ENCODE results near the gene CA7. TPM values are rescaled to one million over a fixed set of nuclear protein-coding genes. Genes with fewer than 3 reads are reported as not detected.

Gene CA7
- total and polyA plus RNA-seq, 2 donors (not counting 3 experiments of a cell fraction or from before 2014, with no cell fraction given): not detected

DNA sequence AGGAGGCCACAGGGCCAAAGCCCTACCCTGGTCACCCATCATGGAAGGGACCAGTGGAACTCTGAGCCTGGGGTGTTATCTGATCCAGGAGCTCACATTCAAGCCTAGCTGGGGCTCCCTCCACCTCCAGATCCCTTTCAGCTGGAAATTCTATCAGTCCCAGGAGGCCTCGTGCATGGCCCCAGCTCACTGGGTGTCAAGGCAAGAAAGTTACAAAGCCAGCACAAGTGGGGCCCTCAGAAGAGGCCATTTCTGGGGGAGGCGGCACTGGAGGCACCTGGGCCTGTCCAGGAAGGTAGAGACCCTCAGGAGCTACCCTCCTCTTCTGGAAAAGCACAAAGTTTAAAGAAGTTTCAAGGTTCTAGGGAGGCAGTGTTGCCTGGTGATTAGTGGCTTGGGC, 4.8 kb downstream of the CA7 start:
- no TSS peak for BruUV-seq (replicated peaks)
- no peaks in the 10 kb centered on the region for H3K9me3 ChIP-seq (replicated peaks; ENCODE audit: control insufficient read depth, insufficient read depth, low read length)
- no peak for TF ChIP-seq JUN (IDR thresholded peaks at IDR 0.05; ENCODE audit: borderline replicate concordance, insufficient read depth, insufficient read length, low read depth)
- TF ChIP-seq, protein P1, sequence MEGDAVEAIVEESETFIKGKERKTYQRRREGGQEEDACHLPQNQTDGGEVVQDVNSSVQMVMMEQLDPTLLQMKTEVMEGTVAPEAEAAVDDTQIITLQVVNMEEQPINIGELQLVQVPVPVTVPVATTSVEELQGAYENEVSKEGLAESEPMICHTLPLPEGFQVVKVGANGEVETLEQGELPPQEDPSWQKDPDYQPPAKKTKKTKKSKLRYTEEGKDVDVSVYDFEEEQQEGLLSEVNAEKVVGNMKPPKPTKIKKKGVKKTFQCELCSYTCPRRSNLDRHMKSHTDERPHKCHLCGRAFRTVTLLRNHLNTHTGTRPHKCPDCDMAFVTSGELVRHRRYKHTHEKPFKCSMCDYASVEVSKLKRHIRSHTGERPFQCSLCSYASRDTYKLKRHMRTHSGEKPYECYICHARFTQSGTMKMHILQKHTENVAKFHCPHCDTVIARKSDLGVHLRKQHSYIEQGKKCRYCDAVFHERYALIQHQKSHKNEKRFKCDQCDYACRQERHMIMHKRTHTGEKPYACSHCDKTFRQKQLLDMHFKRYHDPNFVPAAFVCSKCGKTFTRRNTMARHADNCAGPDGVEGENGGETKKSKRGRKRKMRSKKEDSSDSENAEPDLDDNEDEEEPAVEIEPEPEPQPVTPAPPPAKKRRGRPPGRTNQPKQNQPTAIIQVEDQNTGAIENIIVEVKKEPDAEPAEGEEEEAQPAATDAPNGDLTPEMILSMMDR (IDR thresholded peaks at IDR 0.05; ENCODE audit: extremely low read depth in 1 of 2, insufficient read depth in 1 of 2, low read depth in 1 of 2, low read length in 2 of 2): no peak
- no peak for TF ChIP-seq FOS (IDR thresholded peaks at IDR 0.05; ENCODE audit: borderline replicate concordance, insufficient read depth, low read length)
- no peak for TF ChIP-seq GATA2 (IDR thresholded peaks at IDR 0.05; ENCODE audit: insufficient read depth, insufficient read length, low read depth, low read length)
- TF ChIP-seq, protein P2, sequence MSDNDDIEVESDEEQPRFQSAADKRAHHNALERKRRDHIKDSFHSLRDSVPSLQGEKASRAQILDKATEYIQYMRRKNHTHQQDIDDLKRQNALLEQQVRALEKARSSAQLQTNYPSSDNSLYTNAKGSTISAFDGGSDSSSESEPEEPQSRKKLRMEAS (IDR thresholded peaks at IDR 0.05; ENCODE audit: insufficient read depth, insufficient read length): no peak
- no peak for TF ChIP-seq POLR2AphosphoS5 (IDR thresholded peaks at IDR 0.05; ENCODE audit: insufficient read depth, low read depth, low read length)
- no peak for TF ChIP-seq POLR2A (IDR thresholded peaks at IDR 0.05; ENCODE audit: low read depth, low read length)
- H3K9ac ChIP-seq (replicated peaks; ENCODE audit: extremely low read depth, insufficient read depth, low read length): no peak overlapping the region
- no peak overlapping the region for H3K27ac ChIP-seq (ENCODE audit: insufficient read depth, low read depth, low read length)
- no peak for DNase-seq (ENCODE audit: low read depth, low spot score)
- ChIA-PET CTCF (interaction anchor here (0.6 to 2.9 kb wide), 7 partner anchors 11 to 240 kb away, joined by 3 to 31 read pairs (median 5); partner anchors contain the start of gene NAE1), POLR2A (no interaction called here)
- no peaks in the 10 kb centered on the region for H4K20me1 ChIP-seq (replicated peaks; ENCODE audit: control insufficient read depth, extremely low read depth, insufficient read depth, low read length)
- peaks cover 2% of the 10 kb centered on the region for H3K4me1 ChIP-seq (ENCODE audit: control insufficient read depth, extremely low read depth, insufficient read depth, low read length)
- H3K27me3 ChIP-seq (ENCODE audit: control insufficient read depth in 2 of 2, insufficient read depth in 2 of 2, low read length in 2 of 2): peaks cover 32 to 34% of the 10 kb centered on the region in 2 experiments
- H3K79me2 ChIP-seq (ENCODE audit: control insufficient read depth, insufficient read depth, low read length): no peaks in the 10 kb centered on the region
- H3K4me3 ChIP-seq (replicated peaks in 1 of 3; ENCODE audit: insufficient read depth in 1 of 3, low read depth in 1 of 3, low read length in 3 of 3): no peak overlapping the region
- FAIRE-seq: no peak
- dilution Hi-C loops (cut with MboI; ENCODE audit: extremely low pct_ligation_motif_present, low sequenced_read_pairs): no loop called here
- no peaks in the 10 kb centered on the region for H3K9me1 ChIP-seq (replicated peaks; ENCODE audit: control insufficient read depth, extremely low read depth, insufficient read depth, low read length)
- no peak overlapping the region for H3K4me2 ChIP-seq (ENCODE audit: insufficient read depth, low read length)
- no peaks in the 10 kb centered on the region for H3K36me3 ChIP-seq (ENCODE audit: control insufficient read depth in 2 of 2, extremely low read depth in 1 of 2, insufficient read depth in 2 of 2, low read length in 2 of 2)
- intact Hi-C loops (cut with micrococcal nuclease): no loop called here
- H2AFZ ChIP-seq (ENCODE audit: low read depth, low read length): no peak overlapping the region
